GM21529 (cell line): ENCODE data around the gene LSM5.

ENCODE experiments used
- ATAC-seq: cut with Tn5 transposase; IDR thresholded peaks from one replicate; pipeline ENCODE4 v1.9.1; 2021; ENCODE audit not compliant: unreplicated experiment

The LSM5 gene

GRCh38 chr7:32490127-32490796 lies at the start of gene LSM5:
TSS of gene LSM5 (minus strand) at chr7:32490380. CDS start at chr7:32490365, 15 bp downstream.
- peak; percentile 87 for ATAC-seq

GRCh38 chr7:32539366-32539765 lies 49.2 kb upstream of the LSM5 start:
- no peak for ATAC-seq

- ATAC-seq = no peak
Measured at GRCh38 chr7:32537760-32538159, 47.6 kb upstream of the LSM5 start.

GRCh38 chr7:32536585-32536984 lies 46.4 kb upstream of the LSM5 start:
- ATAC-seq = no peak

GRCh38 chr7:32536016-32536415 lies 45.8 kb upstream of the LSM5 start:
- no peak for ATAC-seq

- peak; percentile 64 for ATAC-seq
Measured at GRCh38 chr7:32535162-32535702, 45.1 kb upstream of the LSM5 start.

GRCh38 chr7:32533276-32534029 lies 43.3 kb upstream of the LSM5 start:
- no peak for ATAC-seq

- no peak for ATAC-seq
Measured at GRCh38 chr7:32532716-32533115, 42.5 kb upstream of the LSM5 start.

- ATAC-seq = no peak
Measured at GRCh38 chr7:32532086-32532485, 41.9 kb upstream of the LSM5 start.

GRCh38 chr7:32531402-32531801 lies 41.2 kb upstream of the LSM5 start:
- no peak for ATAC-seq

- ATAC-seq = no peak
Measured at GRCh38 chr7:32525839-32526238, 35.7 kb upstream of the LSM5 start.

- ATAC-seq = no peak
Measured at GRCh38 chr7:32524631-32525030, 34.5 kb upstream of the LSM5 start.

GRCh38 chr7:32522746-32523530 lies 32.8 kb upstream of the LSM5 start:
- ATAC-seq = no peak

GRCh38 chr7:32519763-32520162 lies 29.6 kb upstream of the LSM5 start:
- ATAC-seq = no peak

GRCh38 chr7:32518534-32519140 lies 28.5 kb upstream of the LSM5 start:
- ATAC-seq = no peak

GRCh38 chr7:32516551-32517100 lies 26.4 kb upstream of the LSM5 start:
- no peak for ATAC-seq

- peak; percentile 89 for ATAC-seq
Measured at GRCh38 chr7:32515890-32516550, 25.8 kb upstream of the LSM5 start.

- no peak for ATAC-seq
Measured at GRCh38 chr7:32513210-32513609, 23.0 kb upstream of the LSM5 start.

- ATAC-seq = no peak
Measured at GRCh38 chr7:32511791-32512190, 21.6 kb upstream of the LSM5 start.

- ATAC-seq = no peak
Measured at GRCh38 chr7:32507414-32507813, 17.2 kb upstream of the LSM5 start.
